GM18502 (cell line): ENCODE data around the gene CNTNAP2.
A peak's percentile ranks its signal among the peaks of the same experiment; 100 is the strongest.

Experiments used
- ATAC-seq: cut with Tn5 transposase; IDR thresholded peaks from one replicate; pipeline ENCODE4 v1.9.1; 2021; ENCODE audit warnings: mild to moderate bottlenecking; ENCODE audit not compliant: unreplicated experiment, poor library complexity

The CNTNAP2 gene

GRCh38 chr7:148232784-148233183, 2116.2 kb downstream of the CNTNAP2 start:
- no peak for ATAC-seq

- ATAC-seq, result no peak
These were observed 2118.1 kb downstream of the CNTNAP2 start for GRCh38 chr7:148234715-148235114.

GRCh38 chr7:148238761-148239325, 2122.2 kb downstream of the CNTNAP2 start:
- ATAC-seq, result no peak

GRCh38 chr7:148241700-148242293, 2125.2 kb downstream of the CNTNAP2 start:
- ATAC-seq, result peak; percentile 9

- ATAC-seq, result peak; percentile 97
These were observed 2125.8 kb downstream of the CNTNAP2 start for GRCh38 chr7:148242294-148242821.

GRCh38 chr7:148245381-148245780, 2128.8 kb downstream of the CNTNAP2 start:
- ATAC-seq, result no peak

GRCh38 chr7:148253629-148254028, 2137.0 kb downstream of the CNTNAP2 start:
- peak; percentile 97 for ATAC-seq

- no peak for ATAC-seq
These were observed 2138.7 kb downstream of the CNTNAP2 start for GRCh38 chr7:148255333-148255732.

GRCh38 chr7:148256433-148256832, 2139.8 kb downstream of the CNTNAP2 start:
- no peak for ATAC-seq

GRCh38 chr7:148260599-148260998, 2144.0 kb downstream of the CNTNAP2 start:
- no peak for ATAC-seq

- no peak for ATAC-seq
These were observed 2144.9 kb downstream of the CNTNAP2 start for GRCh38 chr7:148261523-148261922.

GRCh38 chr7:148261996-148262688, 2145.5 kb downstream of the CNTNAP2 start:
- no peak for ATAC-seq

GRCh38 chr7:148262721-148263229, 2146.2 kb downstream of the CNTNAP2 start:
- peak; percentile 86 for ATAC-seq

- ATAC-seq, result peak; percentile 58
These were observed 2148.4 kb downstream of the CNTNAP2 start for GRCh38 chr7:148264933-148265557.

GRCh38 chr7:148265896-148266295, 2149.3 kb downstream of the CNTNAP2 start:
- no peak for ATAC-seq

- no peak for ATAC-seq
These were observed 2150.2 kb downstream of the CNTNAP2 start for GRCh38 chr7:148266795-148267194.

- no peak for ATAC-seq
These were observed 2154.0 kb downstream of the CNTNAP2 start for GRCh38 chr7:148270576-148270975.

- ATAC-seq, result no peak
These were observed 2157.5 kb downstream of the CNTNAP2 start for GRCh38 chr7:148274118-148274517.

- ATAC-seq, result no peak
These were observed 2158.8 kb downstream of the CNTNAP2 start for GRCh38 chr7:148275359-148275890.

- no peak for ATAC-seq
These were observed 2159.9 kb downstream of the CNTNAP2 start for GRCh38 chr7:148276314-148277041.
